ENCODE data around the gene DAB2IP. TPM values are rescaled to one million over a fixed set of nuclear protein-coding genes. Genes with fewer than 3 reads are reported as not detected.
A peak's percentile ranks its signal among the peaks of the same experiment; 100 is the strongest.
"Not testable (repeated sequence)": the region's sequence is repeated elsewhere in the genome, so short reads cannot be mapped to it uniquely, and the experiment has no call there.

Gene DAB2IP
- total RNA-seq, 2 donors from 2014 or later, result 0.07 to 0.53 TPM

DNA sequence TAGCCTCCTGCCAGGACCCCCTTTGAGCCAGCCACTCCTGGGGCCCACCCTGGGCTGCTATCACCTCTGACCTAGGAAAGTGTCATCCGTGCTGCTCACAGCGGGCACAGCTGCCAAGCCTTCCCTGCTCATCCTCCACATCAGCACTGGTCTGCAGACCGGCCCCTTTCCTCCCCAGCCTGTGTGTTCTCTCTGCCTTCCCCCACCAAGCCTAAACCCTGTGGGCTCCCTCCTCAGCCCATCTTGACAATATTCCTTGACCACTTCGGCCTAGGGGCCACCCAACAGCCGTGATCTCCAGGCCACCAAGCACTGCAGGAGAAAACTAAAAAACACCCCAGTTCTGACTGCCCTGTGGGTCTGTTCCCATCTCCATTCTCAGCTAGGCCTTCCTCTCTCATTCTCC is 135.1 kb downstream of the DAB2IP start:
- ATAC-seq (peak in 1 of 2 donors; percentile 5), DNase-seq (ENCODE audit: low spot score) (no peak)
- peaks cover 16 to 20% of the 10 kb centered on the region in 2 donors for H3K27me3 Mint-ChIP-seq

DNA sequence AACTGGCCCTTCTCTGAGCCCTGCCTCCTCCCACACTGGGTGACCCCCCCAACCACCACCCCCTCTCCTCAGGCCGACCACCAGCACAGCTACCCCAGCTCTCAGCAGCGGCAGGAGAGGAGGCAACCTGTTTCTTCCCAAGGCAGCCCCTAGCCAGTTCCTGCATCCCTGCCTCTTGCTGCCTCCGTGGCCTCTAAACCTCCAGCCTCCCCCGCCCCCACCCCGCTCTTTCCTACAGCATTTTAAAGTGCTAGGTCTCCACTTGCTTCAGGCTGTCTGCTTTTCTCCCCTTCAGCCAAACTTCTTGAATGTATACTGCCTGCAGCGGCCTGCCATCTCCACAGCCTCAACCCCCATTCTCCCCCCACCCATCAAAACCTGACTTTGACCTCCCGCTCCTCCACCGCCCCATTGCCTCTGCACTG is 135.6 kb downstream of the DAB2IP start:
- peaks cover 20 to 21% of the 10 kb centered on the region in 2 donors for H3K27me3 Mint-ChIP-seq
- no peaks in the 10 kb centered on the region for H3K9me3 Mint-ChIP-seq
- H3K4me3 Mint-ChIP-seq, result no peak overlapping the region
- H3K4me1 Mint-ChIP-seq (ENCODE audit: low read depth in 2 of 2), result no peaks in the 10 kb centered on the region
- ATAC-seq (no peak), DNase-seq (ENCODE audit: low spot score) (no peak)
- H3K27ac Mint-ChIP-seq, result no peak overlapping the region
- H3K36me3 Mint-ChIP-seq, result no peaks in the 10 kb centered on the region

More for the DNA sequence above, 135.1 kb downstream of the DAB2IP start:
- no peaks in the 10 kb centered on the region for H3K9me3 Mint-ChIP-seq
- no peaks in the 10 kb centered on the region for H3K4me1 Mint-ChIP-seq (ENCODE audit: low read depth in 2 of 2)
- no peak overlapping the region for H3K27ac Mint-ChIP-seq
- no peaks in the 10 kb centered on the region for H3K36me3 Mint-ChIP-seq
- H3K4me3 Mint-ChIP-seq, result no peak overlapping the region

DNA sequence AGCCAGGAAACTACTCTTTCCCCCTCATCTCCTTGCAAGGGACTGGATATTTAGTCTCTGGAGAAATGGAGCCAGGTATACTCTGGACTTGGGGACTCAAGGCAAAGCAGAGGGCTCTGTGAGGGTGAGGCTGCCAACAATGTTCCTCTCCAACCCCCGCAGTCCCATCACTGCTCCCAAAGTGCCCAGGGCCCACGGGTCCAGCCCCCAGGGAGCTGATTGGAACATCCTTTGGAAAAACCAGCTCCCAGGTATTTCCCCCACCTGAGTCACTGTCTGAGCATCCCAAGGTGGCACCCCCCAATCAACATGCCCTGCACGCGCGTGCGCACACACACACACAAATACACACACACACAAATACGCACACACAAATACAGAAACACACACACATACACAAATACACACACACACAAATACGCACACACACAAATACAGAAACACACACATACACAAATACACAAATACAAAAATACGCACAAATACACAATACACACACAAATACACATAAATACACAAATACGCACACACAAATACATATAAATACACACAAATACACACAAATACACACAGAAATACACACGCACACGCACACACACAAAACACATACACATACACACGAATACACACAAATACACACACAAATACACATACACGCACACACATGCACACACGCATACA is 137.4 kb downstream of the DAB2IP start:
- H3K27ac Mint-ChIP-seq, result no peak overlapping the region
- no peak for DNase-seq (ENCODE audit: low spot score)
- no peaks in the 10 kb centered on the region for H3K4me1 Mint-ChIP-seq (ENCODE audit: low read depth in 2 of 2)
- no peaks in the 10 kb centered on the region for H3K9me3 Mint-ChIP-seq
- H3K36me3 Mint-ChIP-seq, result no peaks in the 10 kb centered on the region
- H3K4me3 Mint-ChIP-seq, result no peak overlapping the region
- no peak for ATAC-seq
- peaks cover 21 to 27% of the 10 kb centered on the region in 2 donors for H3K27me3 Mint-ChIP-seq

GRCh38 chr9:121790841-121791240 is 139.4 kb downstream of the DAB2IP start:
- no peak overlapping the region for H3K27ac Mint-ChIP-seq
- H3K4me3 Mint-ChIP-seq, result no peak overlapping the region

GRCh38 chr9:121792476-121792875 is 141.0 kb downstream of the DAB2IP start:
- H3K4me1 Mint-ChIP-seq (ENCODE audit: low read depth in 2 of 2); H3K4me3 Mint-ChIP-seq; H3K36me3 Mint-ChIP-seq; H3K27ac Mint-ChIP-seq; ATAC-seq; DNase-seq (ENCODE audit: low spot score); H3K9me3 Mint-ChIP-seq: not testable (repeated sequence)
- peaks cover 17 to 27% of the 10 kb centered on the region in 2 donors for H3K27me3 Mint-ChIP-seq

More at GRCh38 chr9:121790841-121791240, 139.4 kb downstream of the DAB2IP start:
- Mint-ChIP-seq H3K4me1 (ENCODE audit: low read depth in 2 of 2) (no peaks in the 10 kb centered on the region), H3K27me3 (peaks cover 21 to 27% of the 10 kb centered on the region in 2 donors), H3K36me3 (no peaks in the 10 kb centered on the region), H3K9me3 (no peaks in the 10 kb centered on the region)
- ATAC-seq (no peak), DNase-seq (ENCODE audit: low spot score) (no peak)

- not testable (repeated sequence) for H3K9me3 Mint-ChIP-seq; H3K4me3 Mint-ChIP-seq; H3K4me1 Mint-ChIP-seq (ENCODE audit: low read depth in 2 of 2); H3K27ac Mint-ChIP-seq; H3K36me3 Mint-ChIP-seq; DNase-seq (ENCODE audit: low spot score); ATAC-seq
- H3K27me3 Mint-ChIP-seq, result peaks cover 7 to 21% of the 10 kb centered on the region in 2 donors
Measured at GRCh38 chr9:121794334-121794733, 142.9 kb downstream of the DAB2IP start.

- H3K9me3 Mint-ChIP-seq, result no peaks in the 10 kb centered on the region
- no peaks in the 10 kb centered on the region for H3K36me3 Mint-ChIP-seq
- H3K27ac Mint-ChIP-seq, result no peak overlapping the region
- no peaks in the 10 kb centered on the region for H3K4me1 Mint-ChIP-seq (ENCODE audit: low read depth in 2 of 2)
- DNase-seq (ENCODE audit: low spot score), result no peak
- no peak for ATAC-seq
- H3K27me3 Mint-ChIP-seq, result peaks cover 6 to 17% of the 10 kb centered on the region in 2 donors
- no peak overlapping the region for H3K4me3 Mint-ChIP-seq
Measured at GRCh38 chr9:121797081-121797480, 145.6 kb downstream of the DAB2IP start.

DNA sequence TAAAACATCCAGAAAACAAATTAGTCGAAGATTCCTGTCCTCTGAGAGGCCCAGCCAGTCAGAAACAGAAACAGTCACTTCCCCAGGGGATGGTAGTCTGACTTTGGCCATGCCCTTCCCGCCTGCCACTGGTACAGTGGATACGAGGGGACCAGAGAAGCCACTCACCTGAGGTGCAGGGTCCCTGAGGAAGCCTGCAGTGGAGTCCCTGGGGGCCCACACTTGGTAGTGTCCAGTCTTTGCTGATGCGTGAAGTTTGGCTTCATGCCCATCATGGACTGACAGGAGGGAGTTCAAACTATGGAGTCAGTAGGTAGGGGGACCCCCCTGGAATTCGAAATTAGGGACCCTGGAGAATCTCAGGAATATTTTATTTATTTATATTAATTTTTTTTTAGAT is 147.5 kb downstream of the DAB2IP start:
- Mint-ChIP-seq H3K4me3 (no peak overlapping the region), H3K27ac (no peak overlapping the region), H3K9me3 (no peaks in the 10 kb centered on the region), H3K27me3 (peaks cover 13 to 23% of the 10 kb centered on the region in 2 donors), H3K36me3 (no peaks in the 10 kb centered on the region), H3K4me1 (ENCODE audit: low read depth in 2 of 2) (no peaks in the 10 kb centered on the region)
- ATAC-seq (no peak), DNase-seq (ENCODE audit: low spot score) (no peak)

DNA sequence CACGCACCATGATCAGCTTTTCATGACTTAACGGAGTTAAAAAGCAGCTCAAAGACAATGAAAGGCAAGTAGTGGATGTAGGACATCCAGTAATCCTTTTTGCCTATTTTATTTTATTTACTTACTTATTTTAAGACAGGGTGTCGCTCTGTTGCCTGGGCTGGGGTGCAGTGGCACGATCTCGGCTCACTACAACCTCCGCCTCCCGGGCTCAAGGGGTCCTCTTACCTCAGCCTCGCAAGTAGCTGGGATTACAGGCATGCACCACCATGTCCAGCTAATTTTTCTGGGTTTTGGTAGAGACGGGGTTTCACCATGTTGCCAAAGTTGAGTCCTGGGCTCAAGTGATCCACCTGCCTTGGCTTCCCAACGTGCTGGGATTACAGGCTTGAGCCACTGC is 148.9 kb downstream of the DAB2IP start:
- Mint-ChIP-seq H3K4me1 (ENCODE audit: low read depth in 2 of 2) (no peaks in the 10 kb centered on the region), H3K4me3 (no peak overlapping the region)

GRCh38 chr9:121801579-121801978 is 150.1 kb downstream of the DAB2IP start:
- ATAC-seq, result no peak
- peaks cover 3% of the 10 kb centered on the region for H3K9me3 Mint-ChIP-seq

More for the DNA sequence above, 148.9 kb downstream of the DAB2IP start:
- H3K9me3 Mint-ChIP-seq, result peaks cover 3% of the 10 kb centered on the region
- ATAC-seq (no peak), DNase-seq (ENCODE audit: low spot score) (no peak)
- peaks cover 6% of the 10 kb centered on the region for H3K36me3 Mint-ChIP-seq
- peaks cover 21 to 36% of the 10 kb centered on the region in 2 donors for H3K27me3 Mint-ChIP-seq
- H3K27ac Mint-ChIP-seq, result no peak overlapping the region

GRCh38 chr9:121802753-121803152 is 151.3 kb downstream of the DAB2IP start:
- H3K36me3 Mint-ChIP-seq, result peaks cover 6% of the 10 kb centered on the region
- DNase-seq (ENCODE audit: low spot score), result no peak
- H3K4me1 Mint-ChIP-seq (ENCODE audit: low read depth in 2 of 2), result no peaks in the 10 kb centered on the region
- H3K9me3 Mint-ChIP-seq, result peaks cover 3% of the 10 kb centered on the region
- H3K27me3 Mint-ChIP-seq, result peaks cover 21 to 36% of the 10 kb centered on the region in 2 donors
- H3K4me3 Mint-ChIP-seq, result no peak overlapping the region
- H3K27ac Mint-ChIP-seq, result no peak overlapping the region
- no peak for ATAC-seq

More at GRCh38 chr9:121801579-121801978, 150.1 kb downstream of the DAB2IP start:
- no peak for DNase-seq (ENCODE audit: low spot score)
- H3K27me3 Mint-ChIP-seq, result peaks cover 21 to 36% of the 10 kb centered on the region in 2 donors
- peaks cover 6% of the 10 kb centered on the region for H3K36me3 Mint-ChIP-seq
- no peak overlapping the region for H3K27ac Mint-ChIP-seq
- H3K4me3 Mint-ChIP-seq, result no peak overlapping the region
- no peaks in the 10 kb centered on the region for H3K4me1 Mint-ChIP-seq (ENCODE audit: low read depth in 2 of 2)

GRCh38 chr9:121807069-121807822 is 155.8 kb downstream of the DAB2IP start:
- peaks cover 16 to 24% of the 10 kb centered on the region in 2 donors for H3K27me3 Mint-ChIP-seq
- H3K36me3 Mint-ChIP-seq, result peaks cover 6% of the 10 kb centered on the region
- ATAC-seq, result peak; percentile 20 to 39
- no peak for DNase-seq (ENCODE audit: low spot score)
- no peaks in the 10 kb centered on the region for H3K4me1 Mint-ChIP-seq (ENCODE audit: low read depth in 2 of 2)
- peaks cover 3% of the 10 kb centered on the region for H3K9me3 Mint-ChIP-seq
- no peak overlapping the region for H3K27ac Mint-ChIP-seq
- H3K4me3 Mint-ChIP-seq, result no peak overlapping the region

- peaks cover 6% of the 10 kb centered on the region for H3K36me3 Mint-ChIP-seq
Measured at GRCh38 chr9:121807823-121808278, 156.4 kb downstream of the DAB2IP start.

DNA sequence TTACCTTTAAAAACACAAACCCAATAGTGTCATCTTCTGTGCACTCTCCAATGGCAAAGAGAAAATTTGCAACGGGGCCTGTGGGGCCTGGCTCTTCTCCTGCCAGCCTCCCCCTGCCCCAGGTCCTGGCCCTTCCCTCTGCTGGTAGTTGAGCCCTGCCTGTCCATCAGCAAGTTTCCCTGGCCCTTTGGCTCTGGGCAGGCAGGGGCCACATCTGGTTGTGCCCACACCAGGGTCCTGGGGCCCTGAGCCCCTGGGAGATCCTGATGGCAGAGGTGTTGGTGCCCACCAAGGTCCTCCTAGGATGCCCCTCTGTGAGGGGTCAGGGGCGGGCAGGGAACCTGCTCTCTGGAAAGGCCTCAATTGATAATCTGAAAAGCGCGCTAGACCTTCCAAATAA is 157.3 kb downstream of the DAB2IP start:
- ATAC-seq (no peak), DNase-seq (ENCODE audit: low spot score) (no peak)
- no peak overlapping the region for H3K4me3 Mint-ChIP-seq
- peaks cover 6% of the 10 kb centered on the region for H3K36me3 Mint-ChIP-seq
- no peaks in the 10 kb centered on the region for H3K4me1 Mint-ChIP-seq (ENCODE audit: low read depth in 2 of 2)
- H3K27me3 Mint-ChIP-seq, result peaks cover 8 to 14% of the 10 kb centered on the region in 2 donors
- H3K27ac Mint-ChIP-seq, result no peak overlapping the region
- H3K9me3 Mint-ChIP-seq, result peaks cover 3% of the 10 kb centered on the region

More at GRCh38 chr9:121807823-121808278, 156.4 kb downstream of the DAB2IP start:
- H3K4me1 Mint-ChIP-seq (ENCODE audit: low read depth in 2 of 2), result no peaks in the 10 kb centered on the region
- DNase-seq (ENCODE audit: low spot score) (no peak), ATAC-seq (peak in 1 of 2 donors; percentile 8)
- H3K27me3 Mint-ChIP-seq, result peaks cover 11 to 18% of the 10 kb centered on the region in 2 donors
- H3K9me3 Mint-ChIP-seq, result peaks cover 3% of the 10 kb centered on the region
- H3K27ac Mint-ChIP-seq, result no peak overlapping the region
- H3K4me3 Mint-ChIP-seq, result no peak overlapping the region
